H1 (cell line): Measurements from ENCODE around the gene SEMA7A. TPM values are rescaled to one million over a fixed set of nuclear protein-coding genes. Genes with fewer than 3 reads are reported as not detected.

Experiments used
- CHD2 ChIP-seq: IDR thresholded peaks from 2 replicates; pipeline ENCODE4 v1.6.1; 2012; ENCODE audit warnings: low read length, improper control_type of control experiment
- polyA plus RNA-seq, 7 experiments: library from polyadenylated mRNA; depleted of rRNA in 3 of 7; stranded (reverse) in 5 of 7; unstranded in 2 of 7; fragments of >200 nt in 5 of 7; fragments of 200-250 nt in 2 of 7; gene quantifications; 1 replicate in 5 of 7; 2 replicates in 1 of 7; 4 replicates in 1 of 7; pipeline versions ENCODE4 v1.2.1 to v1.2.3, GENCODE V29; 2011 to 2013; ENCODE audit warnings: missing spikeins in 2 of 7, mixed read lengths in 2 of 7
- total RNA-seq: library from RNA; stranded (reverse); fragmentation: NEBNext Ultra II Directional; extraction: Animal tissue kit (Norgen Biotek cat#: 25700); gene quantifications from 2 replicates; pipeline ENCODE4 v1.2.1, GENCODE V29; 2021

The SEMA7A gene
- total and polyA plus RNA-seq, 2 of the 8 experiments (the other 6 are each of a cell fraction or from before 2014, with no cell fraction given) = 10.7 to 15.0 TPM

- TF ChIP-seq CHD2 = no peak
Measured at GRCh38 chr15:74403991-74404563, 29.7 kb downstream of the SEMA7A start (continued).
